Fibroblast of peridontal ligament (primary cell): ENCODE data around the gene TNK2.
"Not testable (repeated sequence)": the region's sequence is repeated elsewhere in the genome, so short reads cannot be mapped to it uniquely, and the experiment has no call there.

Experiments
- DNase-seq: peaks from one replicate; pipeline ENCODE4 v3.0.0-alpha.2; 2010; ENCODE audit errors: extremely low read depth

Gene TNK2

GRCh38 chr3:195822131-195822696 is 86.1 kb downstream of the TNK2 start:
- no peak for DNase-seq

DNA sequence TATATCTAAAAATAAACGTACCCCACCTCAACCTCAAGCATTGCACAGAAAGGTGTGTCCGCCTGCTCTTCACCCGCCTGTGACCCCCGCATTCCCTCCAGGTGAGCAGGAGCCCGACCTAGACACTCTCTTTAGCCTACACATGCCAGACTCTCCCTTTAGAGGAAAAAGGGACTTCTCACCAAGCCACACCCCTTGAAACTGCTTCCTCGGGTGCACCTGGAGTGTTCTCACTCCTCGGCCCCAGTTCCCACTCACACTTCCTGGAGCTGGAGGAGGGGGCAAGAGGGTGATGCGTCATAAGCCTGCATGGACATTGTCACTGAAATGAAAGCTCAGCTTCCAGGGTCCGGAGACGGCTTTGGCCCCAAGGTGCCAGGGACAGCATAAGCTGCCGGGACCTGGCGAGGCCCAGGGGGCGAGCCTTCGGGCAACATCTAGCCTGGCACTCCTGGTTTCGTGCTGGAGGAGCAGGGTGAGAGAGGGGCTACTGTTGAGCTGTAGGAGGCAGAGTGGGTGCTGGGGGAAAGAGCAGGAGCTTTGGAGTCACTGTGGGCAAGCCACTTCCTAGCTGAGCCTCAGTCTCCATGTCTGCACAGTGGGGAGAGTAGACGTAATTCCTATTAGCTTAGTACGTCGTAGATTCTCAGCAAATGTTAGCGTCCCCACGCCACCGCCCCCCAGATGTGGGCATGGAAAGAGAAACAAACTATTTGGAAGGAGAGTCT is 86.8 kb downstream of the TNK2 start:
- no peak for DNase-seq

GRCh38 chr3:195820901-195821300 is 87.5 kb downstream of the TNK2 start:
- DNase-seq, result no peak

- DNase-seq, result no peak
These were observed 88.2 kb downstream of the TNK2 start for GRCh38 chr3:195820186-195820585.

- no peak for DNase-seq
These were observed 90.0 kb downstream of the TNK2 start for GRCh38 chr3:195818301-195818700.

DNA sequence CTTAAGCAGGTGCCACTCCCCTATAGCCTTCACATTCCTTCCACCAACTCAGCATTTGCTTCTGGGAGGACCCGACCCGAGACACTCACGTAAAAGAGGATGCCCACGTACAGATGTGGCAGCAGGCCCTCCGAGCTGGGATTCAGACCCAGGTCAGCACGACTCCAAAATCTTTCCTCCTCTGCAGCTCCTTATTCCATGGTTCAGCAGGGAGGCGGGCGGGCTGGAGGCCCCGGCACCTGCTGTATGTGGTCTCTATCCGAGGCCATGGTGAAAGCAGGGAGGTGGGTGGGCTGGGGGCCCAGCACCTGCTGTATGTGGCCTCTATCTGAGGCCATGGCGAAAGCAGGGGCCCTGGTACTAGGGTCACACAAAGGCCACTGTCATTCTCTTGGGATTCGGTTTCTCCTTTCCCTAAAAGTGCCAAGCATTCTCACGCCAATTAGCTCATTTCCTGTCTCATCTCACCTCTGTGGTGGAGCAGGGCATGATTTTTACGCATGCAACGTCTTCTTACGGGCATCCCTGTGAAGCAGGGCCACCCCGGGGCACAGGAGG is 90.7 kb downstream of the TNK2 start:
- no peak for DNase-seq

- not testable (repeated sequence) for DNase-seq
These were observed 92.0 kb downstream of the TNK2 start for GRCh38 chr3:195816276-195816913.

GRCh38 chr3:195815169-195815771 is 93.1 kb downstream of the TNK2 start:
- DNase-seq, result no peak

DNA sequence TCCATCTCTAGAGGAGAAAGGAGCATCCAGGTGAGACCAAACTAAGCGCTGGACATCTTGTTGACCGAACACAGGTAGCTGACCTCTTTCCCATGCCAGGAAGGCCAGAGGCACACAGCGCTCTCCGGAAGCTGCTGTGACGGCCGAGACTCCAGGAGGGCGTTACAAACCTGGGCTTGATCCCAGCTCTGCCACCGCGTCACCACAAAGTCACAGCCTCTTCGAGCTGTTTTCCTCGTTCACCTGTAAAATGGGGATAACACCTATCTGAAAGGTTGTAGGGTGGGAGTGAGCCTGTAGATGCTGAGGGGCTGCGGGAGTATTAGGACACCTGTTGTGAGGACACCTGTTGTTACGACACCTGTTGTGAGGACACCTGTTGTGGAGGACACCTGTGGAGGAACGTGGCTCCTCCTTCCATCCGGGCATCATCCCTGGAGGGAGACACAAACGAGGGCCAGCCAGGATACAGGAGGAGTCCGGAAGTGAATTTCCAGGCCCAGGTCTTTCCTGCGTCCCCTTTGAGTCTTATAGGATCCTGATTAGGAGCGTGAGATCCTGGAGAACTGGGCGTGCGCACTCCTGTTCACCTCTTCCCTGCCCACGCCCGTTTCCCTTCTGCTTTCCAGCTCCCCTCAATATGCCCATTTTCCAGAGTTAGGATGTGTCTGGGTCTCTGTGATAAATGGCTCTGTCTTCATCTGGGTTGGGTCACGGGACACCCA is 94.3 kb downstream of the TNK2 start:
- no peak for DNase-seq
